Transverse colon (tissue), 4 donors: ENCODE measurements around the gene PAK4. TPM values are rescaled to one million over a fixed set of nuclear protein-coding genes. Genes with fewer than 3 reads are reported as not detected.

Experiments used
- DNase-seq: peaks from one replicate; pipeline ENCODE4 v3.0.0-alpha.2; 2019
- H3K27ac ChIP-seq, 4 donors: fragments of 200-600 bp; sonication (generic); 2 replicates each; pipeline ENCODE4 v1.5.1; 2016 to 2018; ENCODE audit warnings: inconsistent platforms in 4 of 4
- H3K27me3 ChIP-seq: fragments of 200-600 bp; sonication (generic); 2 replicates; pipeline ENCODE4 v1.5.1; 2017; ENCODE audit warnings: inconsistent platforms
- H3K36me3 ChIP-seq, 4 donors: fragments of 200-600 bp; sonication (generic); 2 replicates each; pipeline ENCODE4 v1.5.1; 2017 to 2019; ENCODE audit warnings: inconsistent platforms in 4 of 4
- H3K4me1 ChIP-seq, 4 donors: fragments of 200-600 bp; sonication (generic); 2 replicates each; pipeline ENCODE4 v1.5.1; 2017 to 2020; ENCODE audit warnings: inconsistent platforms in 4 of 4
- H3K4me3 ChIP-seq, 4 donors: fragments of 200-600 bp; sonication (generic); 1 replicate in 1 of 4; 2 replicates in 3 of 4; pipeline versions ENCODE4 v1.5.1 to v1.6.1; 2017 to 2019; ENCODE audit warnings: inconsistent platforms in 4 of 4
- H3K9me3 ChIP-seq, 2 donors: fragments of 200-600 bp; sonication (generic); 2 replicates each; pipeline ENCODE4 v1.5.1; 2017 to 2019; ENCODE audit warnings: inconsistent platforms in 2 of 2
- EP300 ChIP-seq: sonication (generic); formaldehyde crosslinking; IDR thresholded peaks from one replicate; pipeline ENCODE4 v1.6.1; 2017; ENCODE audit warnings: antibody characterized with exemption, low read depth
- POLR2A ChIP-seq: fragments of 450-650 bp; IDR thresholded peaks from one replicate; pipeline ENCODE4 v1.6.1; 2016; ENCODE audit warnings: antibody characterized with exemption, mild to moderate bottlenecking, moderate library complexity
- POLR2AphosphoS5 ChIP-seq, 3 donors: sonication (generic); formaldehyde crosslinking; IDR thresholded peaks; one replicate each; pipeline ENCODE4 v1.6.1; 2016; ENCODE audit warnings: antibody characterized with exemption in 3 of 3
- WGBS, 2 donors: methylation state at CpG; one replicate each; pipeline ENCODE4 v1.1.5; 2018; ENCODE audit warnings: low coverage in 1 of 2; 5-methylcytosine and 5-hydroxymethylcytosine counted together
- in situ Hi-C, 4 donors: fragments of 200-750 bp; cut with MboI; loops; one replicate each; pipeline versions ENCODE4 v1.15.0 to v1.15.1; 2017; ENCODE audit warnings: low sequenced_read_pairs in 3 of 4, low pct_ligation_motif_present in 1 of 4, low pct_unique_long_range_greater_than_20kb in 1 of 4
- intact Hi-C: fragments of 100-400 bp; cut with DNase I; formaldehyde crosslinking; loops from one replicate; pipeline ENCODE4 v1.15.1; 2023; ENCODE audit warnings: low total_unique reads
- total RNA-seq, 4 donors: library from RNA; depleted of rRNA; stranded (reverse); fragments of >200 nt; gene quantifications; one replicate each; pipeline ENCODE4 v1.1.0, GENCODE V29; 2016
- TF ChIP-seq, protein P1 (sequence below), 5 experiments: fragments of 200-600 bp in 3 of 5; fragments of 450-650 bp in 2 of 5; sonication (generic) in 3 of 5; IDR thresholded peaks; 1 replicate in 2 of 5; 2 replicates in 3 of 5; pipeline ENCODE4 v1.5.1; 2016 to 2017; ENCODE audit warnings: antibody characterized with exemption in 5 of 5, inconsistent platforms in 3 of 5, mild to moderate bottlenecking in 2 of 5, moderate library complexity in 1 of 5

PAK4 gene
- total RNA-seq, 4 donors from 2014 or later = 43.8 to 96.1 (median 63.2) TPM

DNA sequence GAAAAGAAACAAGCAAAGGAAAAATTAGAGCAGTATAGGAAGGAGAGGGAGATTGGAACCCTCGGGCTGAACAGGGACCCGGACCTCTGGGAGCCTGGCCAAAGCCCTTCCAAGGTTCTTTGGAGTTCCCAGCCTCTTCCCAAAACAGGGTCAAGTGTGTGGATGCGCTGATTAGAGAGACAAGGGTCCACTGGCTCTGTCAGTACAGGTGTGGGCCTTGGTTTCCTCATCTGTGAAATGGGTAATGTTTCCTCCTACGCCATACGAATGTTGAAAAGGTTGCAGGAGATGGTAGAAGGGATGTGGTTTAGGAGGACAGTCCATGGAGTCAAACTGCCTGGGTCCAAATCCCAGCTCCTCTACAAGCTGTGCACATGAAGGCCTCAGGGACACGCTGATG is 80.5 kb downstream of the PAK4 start:
- no peak for DNase-seq
- no peaks in the 10 kb centered on the region for H3K36me3 ChIP-seq
- in situ Hi-C loops = loop anchor here in 1 of 4 donors (25.0 kb wide), 1 partner anchor 619 kb away; no protein-coding TSS in a partner anchor
- no peak overlapping the region for H3K27ac ChIP-seq
- no peaks in the 10 kb centered on the region for H3K9me3 ChIP-seq
- WGBS, 2 donors = 74 to 78% methylated on average over 3 to 6 of the region's 6 CpGs
- no peak overlapping the region for H3K4me3 ChIP-seq
- H3K4me1 ChIP-seq = no peaks in the 10 kb centered on the region
- intact Hi-C loops = no loop called here
- H3K27me3 ChIP-seq = peaks cover 53% of the 10 kb centered on the region
- TF ChIP-seq POLR2A (no peak), EP300 (no peak), POLR2AphosphoS5 (IDR thresholded peaks at IDR 0.05) (no peak)
- TF ChIP-seq, protein P1, sequence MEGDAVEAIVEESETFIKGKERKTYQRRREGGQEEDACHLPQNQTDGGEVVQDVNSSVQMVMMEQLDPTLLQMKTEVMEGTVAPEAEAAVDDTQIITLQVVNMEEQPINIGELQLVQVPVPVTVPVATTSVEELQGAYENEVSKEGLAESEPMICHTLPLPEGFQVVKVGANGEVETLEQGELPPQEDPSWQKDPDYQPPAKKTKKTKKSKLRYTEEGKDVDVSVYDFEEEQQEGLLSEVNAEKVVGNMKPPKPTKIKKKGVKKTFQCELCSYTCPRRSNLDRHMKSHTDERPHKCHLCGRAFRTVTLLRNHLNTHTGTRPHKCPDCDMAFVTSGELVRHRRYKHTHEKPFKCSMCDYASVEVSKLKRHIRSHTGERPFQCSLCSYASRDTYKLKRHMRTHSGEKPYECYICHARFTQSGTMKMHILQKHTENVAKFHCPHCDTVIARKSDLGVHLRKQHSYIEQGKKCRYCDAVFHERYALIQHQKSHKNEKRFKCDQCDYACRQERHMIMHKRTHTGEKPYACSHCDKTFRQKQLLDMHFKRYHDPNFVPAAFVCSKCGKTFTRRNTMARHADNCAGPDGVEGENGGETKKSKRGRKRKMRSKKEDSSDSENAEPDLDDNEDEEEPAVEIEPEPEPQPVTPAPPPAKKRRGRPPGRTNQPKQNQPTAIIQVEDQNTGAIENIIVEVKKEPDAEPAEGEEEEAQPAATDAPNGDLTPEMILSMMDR (IDR thresholded peaks at IDR 0.05) = no peak

DNA sequence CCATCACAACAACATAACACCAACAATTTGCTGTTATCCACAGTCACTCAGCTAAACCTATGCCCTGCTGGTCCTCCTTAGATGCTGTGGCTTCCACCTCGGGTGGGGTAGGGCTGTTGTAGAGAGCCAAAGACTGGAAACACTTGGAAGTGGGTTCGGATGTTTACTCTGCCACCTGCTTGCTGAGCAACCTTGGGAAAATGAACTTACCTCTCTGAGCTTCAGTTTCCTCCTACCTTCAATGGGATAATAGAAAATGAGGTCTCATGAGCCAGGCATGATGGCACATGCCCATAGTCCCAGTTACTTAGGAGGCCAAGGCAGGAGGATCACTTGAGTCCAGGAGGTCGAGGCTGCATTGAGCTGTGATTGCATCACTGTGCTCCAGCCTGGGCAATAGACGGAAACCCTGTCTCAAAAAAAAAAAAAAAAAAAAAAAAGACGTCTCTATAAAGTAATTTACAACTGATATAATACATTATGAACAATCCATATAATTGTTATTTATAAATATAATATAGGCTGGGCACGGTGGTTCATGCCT is 81.8 kb downstream of the PAK4 start:
- no peak overlapping the region for H3K4me3 ChIP-seq
- intact Hi-C loops (no loop called here), in situ Hi-C loops (loop anchor here in 1 of 4 donors (25.0 kb wide), 1 partner anchor 620 kb away; no protein-coding TSS in a partner anchor)
- no peaks in the 10 kb centered on the region for H3K4me1 ChIP-seq
- no peak for TF ChIP-seq POLR2A
- TF ChIP-seq POLR2AphosphoS5 (IDR thresholded peaks at IDR 0.05) = no peak
- TF ChIP-seq, protein P1 (IDR thresholded peaks at IDR 0.05) = no peak
- no peak for TF ChIP-seq EP300
- peaks cover 46% of the 10 kb centered on the region for H3K27me3 ChIP-seq
- no peaks in the 10 kb centered on the region for H3K9me3 ChIP-seq
- DNase-seq = no peak
- H3K27ac ChIP-seq = no peak overlapping the region
- 47 to 62% methylated on average over 4 to 6 of the region's 6 CpGs for WGBS, 2 donors
- H3K36me3 ChIP-seq = no peaks in the 10 kb centered on the region

DNA sequence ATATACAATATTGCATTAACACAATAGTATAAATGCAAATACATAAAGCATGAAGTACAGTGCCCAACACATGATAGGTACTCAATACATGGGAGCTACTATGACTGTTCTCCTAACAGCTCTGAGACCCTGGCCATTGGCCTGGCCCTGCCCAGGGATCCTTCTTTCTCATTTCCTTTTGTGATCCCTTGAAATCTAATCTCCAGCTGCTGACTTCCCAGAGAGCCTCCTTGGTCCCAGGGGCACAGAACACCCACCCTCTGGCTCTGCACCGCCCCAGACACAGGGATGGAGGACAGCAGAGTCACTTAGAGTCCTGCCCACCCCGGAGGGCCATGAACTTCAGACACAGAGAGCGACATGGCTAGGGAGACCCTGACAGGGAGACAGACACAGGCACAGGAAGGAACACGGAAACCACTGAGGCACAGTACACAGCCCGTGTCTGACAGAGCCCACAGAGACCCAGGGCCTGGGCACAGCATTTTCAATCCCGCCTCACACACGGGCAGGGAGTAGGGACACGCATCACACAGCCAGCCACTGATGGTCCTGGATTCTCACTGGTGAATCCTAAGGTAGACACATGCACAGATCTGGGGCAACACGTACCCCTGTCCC is 82.7 kb downstream of the PAK4 start:
- Histone ChIP-seq H3K4me3 (no peak overlapping the region), H3K4me1 (no peaks in the 10 kb centered on the region), H3K27me3 (peaks cover 38% of the 10 kb centered on the region), H3K27ac (no peak overlapping the region), H3K9me3 (no peaks in the 10 kb centered on the region), H3K36me3 (no peaks in the 10 kb centered on the region)
- in situ Hi-C loops = loop anchor here in 1 of 4 donors (25.0 kb wide), 1 partner anchor 621 kb away; no protein-coding TSS in a partner anchor
- 52 to 80% methylated on average over 2 to 8 of the region's 9 CpGs for WGBS, 2 donors
- intact Hi-C loops = no loop called here
- DNase-seq = no peak
- no peak for TF ChIP-seq POLR2A
- TF ChIP-seq, protein P1 (IDR thresholded peaks at IDR 0.05) = no peak
- TF ChIP-seq EP300 = no peak
- no peak for TF ChIP-seq POLR2AphosphoS5 (IDR thresholded peaks at IDR 0.05)

DNA sequence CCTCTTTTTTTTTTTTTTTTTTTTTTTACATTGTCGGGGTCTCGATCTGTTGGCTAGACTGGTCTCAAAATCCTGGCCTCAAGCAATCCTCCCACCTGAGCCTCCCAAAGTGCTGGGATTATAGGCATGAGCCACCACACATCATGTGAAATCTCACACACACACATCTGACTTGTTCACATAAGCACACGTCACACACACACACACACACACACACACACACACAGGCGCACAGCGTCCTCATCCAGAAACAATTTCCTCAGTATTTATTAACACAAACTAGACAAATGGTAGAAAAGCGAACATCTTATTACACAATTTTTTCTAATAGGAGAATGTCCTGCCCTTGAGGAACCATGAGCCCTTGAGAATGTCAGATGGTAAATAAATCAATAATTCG is 83.6 kb downstream of the PAK4 start:
- in situ Hi-C loops = loop anchor here in 1 of 4 donors (25.0 kb wide), 1 partner anchor 622 kb away; no protein-coding TSS in a partner anchor
- H3K27ac ChIP-seq = no peak overlapping the region
- intact Hi-C loops = no loop called here
- H3K9me3 ChIP-seq = no peaks in the 10 kb centered on the region
- peaks cover 29% of the 10 kb centered on the region for H3K27me3 ChIP-seq
- TF ChIP-seq EP300 (no peak), POLR2AphosphoS5 (IDR thresholded peaks at IDR 0.05) (no peak), POLR2A (no peak)
- TF ChIP-seq, protein P1 (IDR thresholded peaks at IDR 0.05) = no peak
- DNase-seq = no peak
- H3K4me3 ChIP-seq = no peak overlapping the region
- no peaks in the 10 kb centered on the region for H3K36me3 ChIP-seq
- WGBS, 2 donors = 72 to 77% methylated on average over 6 to 7 of the region's 7 CpGs
- H3K4me1 ChIP-seq = no peaks in the 10 kb centered on the region
